GM12801 (cell line): ENCODE results near the gene PSME3IP1.

Source experiments
- CTCF ChIP-seq: IDR thresholded peaks from one replicate; pipeline ENCODE4 v1.5.1; 2011; ENCODE audit warnings: control low read depth; ENCODE audit not compliant: insufficient read length; ENCODE audit errors: extremely low read depth

PSME3IP1 gene

GRCh38 chr16:57169327-57169726, 16.5 kb downstream of the PSME3IP1 start:
- TF ChIP-seq CTCF, result no peak

GRCh38 chr16:57167953-57168352, 17.9 kb downstream of the PSME3IP1 start:
- TF ChIP-seq CTCF, result no peak

- no peak for TF ChIP-seq CTCF
Observed at GRCh38 chr16:57167538-57167937, 18.3 kb downstream of the PSME3IP1 start.

DNA sequence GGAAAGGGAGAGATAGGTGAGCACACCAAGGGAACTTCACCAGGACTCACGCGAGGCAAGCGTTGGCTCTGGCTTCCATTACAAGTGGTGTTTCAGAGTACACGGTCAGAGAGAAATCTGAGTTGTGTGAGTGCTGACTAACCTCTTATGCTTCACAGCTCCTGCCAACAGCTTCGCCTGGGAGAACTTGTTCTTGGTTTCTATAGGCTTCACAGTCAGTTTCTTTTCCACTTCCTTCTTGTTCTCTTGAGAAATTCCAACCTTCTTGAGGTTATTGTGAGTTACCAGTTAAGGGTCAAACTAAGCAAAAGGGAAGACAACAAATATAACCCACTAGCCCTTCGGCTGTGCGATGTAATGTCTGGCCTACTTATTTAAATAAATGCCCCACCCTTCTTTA, 18.9 kb downstream of the PSME3IP1 start:
- TF ChIP-seq CTCF, result no peak

- no peak for TF ChIP-seq CTCF
Observed at GRCh38 chr16:57166451-57166850, 19.4 kb downstream of the PSME3IP1 start.

DNA sequence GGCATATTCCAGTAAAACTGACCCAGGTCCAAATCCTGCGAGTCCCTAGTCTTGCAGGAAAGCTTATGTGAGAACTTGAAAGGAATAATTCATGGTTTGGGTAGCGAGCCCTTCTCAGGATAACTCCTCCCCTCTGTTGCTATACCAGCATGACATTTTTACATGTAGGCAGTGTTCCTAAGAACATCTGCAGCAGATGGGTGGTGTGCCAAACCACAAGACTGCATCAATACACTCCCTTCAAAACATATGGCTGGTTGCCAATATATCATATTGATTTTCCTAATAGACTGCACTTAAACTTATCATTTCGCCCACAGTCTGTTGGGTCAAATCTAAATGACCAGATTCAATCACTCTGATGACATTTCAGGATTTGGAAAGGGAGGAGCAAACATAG, 19.9 kb downstream of the PSME3IP1 start:
- no peak for TF ChIP-seq CTCF

DNA sequence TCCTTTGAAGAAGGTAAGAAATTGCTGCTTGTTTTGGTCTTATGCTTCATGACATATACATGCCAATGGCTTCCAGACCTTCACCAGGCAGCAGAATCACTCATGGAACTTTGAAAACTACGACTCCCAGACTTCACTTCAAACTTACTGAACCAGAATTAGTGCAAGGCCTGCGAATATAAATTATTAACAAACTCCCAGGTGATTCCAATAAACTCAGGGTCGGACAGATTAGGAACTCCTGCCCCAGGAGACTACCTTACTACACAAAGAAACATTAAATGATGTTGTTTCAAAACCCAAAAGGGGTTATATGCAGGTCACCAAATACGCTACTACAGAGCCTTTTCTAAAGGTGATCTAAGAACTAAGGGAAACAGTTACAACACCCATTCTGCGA, 20.4 kb downstream of the PSME3IP1 start:
- TF ChIP-seq CTCF, result no peak

DNA sequence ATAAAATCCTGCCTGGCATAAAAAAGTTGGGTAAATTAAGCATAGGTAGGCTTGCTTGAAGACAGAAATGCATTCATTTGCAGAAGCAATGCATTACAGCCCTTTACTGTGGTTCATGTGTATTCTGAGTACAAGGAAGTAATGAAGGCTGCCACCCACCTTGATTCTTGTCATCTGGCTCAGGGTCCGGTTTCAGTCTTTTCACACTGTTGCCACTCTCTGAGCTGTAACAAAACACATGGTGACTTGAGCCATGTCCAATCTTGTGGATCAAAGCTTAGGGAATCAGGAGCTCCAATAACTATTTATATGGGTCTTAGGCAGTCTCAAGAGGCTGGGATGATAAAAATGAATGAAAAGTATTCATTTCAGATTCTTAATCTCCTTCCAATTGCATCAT, 22.0 kb downstream of the PSME3IP1 start:
- TF ChIP-seq CTCF, result no peak
